ENCODE measurements around the gene ADRA2B.

Gene ADRA2B

GRCh38 chr2:96103187-96103601 lies 13.2 kb downstream of the ADRA2B start:
- H3K9me3 ChIP-seq (ENCODE audit: low read length) = peaks cover 5% of the 10 kb centered on the region; the same call in 1 of the 2 replicates
- no peaks in the 10 kb centered on the region for H3K4me1 ChIP-seq (ENCODE audit: insufficient read depth, low read length, severe bottlenecking)

GRCh38 chr2:96102596-96103186 lies 13.7 kb downstream of the ADRA2B start:
- TF ChIP-seq CTCF (IDR thresholded peaks at IDR 0.05; ENCODE audit: low read length) (no peak), EZH2 (IDR thresholded peaks at IDR 0.05; ENCODE audit: borderline replicate concordance, low read length) (no peak)
- Histone ChIP-seq H3K9ac (ENCODE audit: low read length) (no peak overlapping the region), H3K9me2 (ENCODE audit: low read depth, low read length) (no peaks in the 10 kb centered on the region), H2AFZ (ENCODE audit: low read length) (no peak overlapping the region), H3K27ac (ENCODE audit: low read depth, low read length, poor library complexity, severe bottlenecking) (no peak overlapping the region), H3K27me3 (ENCODE audit: insufficient read depth, low read length) (peaks cover 22% of the 10 kb centered on the region; the same call in 1 of the 2 replicates), H3K4me1 (ENCODE audit: insufficient read depth, low read length, severe bottlenecking) (no peaks in the 10 kb centered on the region), H3F3A (ENCODE audit: insufficient read depth, low read length) (no peaks in the 10 kb centered on the region), H3K79me2 (ENCODE audit: insufficient read depth, low read length) (no peaks in the 10 kb centered on the region), H3K4me2 (ENCODE audit: low read length) (no peak overlapping the region), H3K9me3 (ENCODE audit: low read length) (peaks cover 5% of the 10 kb centered on the region; the same call in 1 of the 2 replicates), H3K4me3 (ENCODE audit: low read depth, low read length, poor library complexity, severe bottlenecking) (no peak overlapping the region), H3K36me3 (ENCODE audit: insufficient read depth, low read length) (no peaks in the 10 kb centered on the region; the same call in 1 of the 2 replicates), H4K20me1 (ENCODE audit: insufficient read depth, low read length) (no peaks in the 10 kb centered on the region)

More at GRCh38 chr2:96103187-96103601, 13.2 kb downstream of the ADRA2B start:
- H3K9ac ChIP-seq (ENCODE audit: low read length) = no peak overlapping the region
- H2AFZ ChIP-seq (ENCODE audit: low read length) = no peak overlapping the region
- TF ChIP-seq EZH2 (IDR thresholded peaks at IDR 0.05; ENCODE audit: borderline replicate concordance, low read length) = no peak
- TF ChIP-seq CTCF (IDR thresholded peaks at IDR 0.05; ENCODE audit: low read length) = no peak
- no peaks in the 10 kb centered on the region for H3K79me2 ChIP-seq (ENCODE audit: insufficient read depth, low read length)
- no peak overlapping the region for H3K4me3 ChIP-seq (ENCODE audit: low read depth, low read length, poor library complexity, severe bottlenecking)
- peaks cover 22% of the 10 kb centered on the region; the same call in 1 of the 2 replicates for H3K27me3 ChIP-seq (ENCODE audit: insufficient read depth, low read length)
- no peak overlapping the region for H3K4me2 ChIP-seq (ENCODE audit: low read length)
- H3F3A ChIP-seq (ENCODE audit: insufficient read depth, low read length) = no peaks in the 10 kb centered on the region
- H3K9me2 ChIP-seq (ENCODE audit: low read depth, low read length) = no peaks in the 10 kb centered on the region
- no peaks in the 10 kb centered on the region; the same call in 1 of the 2 replicates for H3K36me3 ChIP-seq (ENCODE audit: insufficient read depth, low read length)
- H4K20me1 ChIP-seq (ENCODE audit: insufficient read depth, low read length) = no peaks in the 10 kb centered on the region
- no peak overlapping the region for H3K27ac ChIP-seq (ENCODE audit: low read depth, low read length, poor library complexity, severe bottlenecking)

- Histone ChIP-seq H3K4me3 (ENCODE audit: low read depth, low read length, poor library complexity, severe bottlenecking) (no peak overlapping the region), H3K4me1 (ENCODE audit: insufficient read depth, low read length, severe bottlenecking) (no peaks in the 10 kb centered on the region), H3K9ac (ENCODE audit: low read length) (no peak overlapping the region), H3K4me2 (ENCODE audit: low read length) (no peak overlapping the region), H3K9me2 (ENCODE audit: low read depth, low read length) (no peaks in the 10 kb centered on the region), H3K79me2 (ENCODE audit: insufficient read depth, low read length) (no peaks in the 10 kb centered on the region), H3F3A (ENCODE audit: insufficient read depth, low read length) (no peaks in the 10 kb centered on the region), H3K27ac (ENCODE audit: low read depth, low read length, poor library complexity, severe bottlenecking) (no peak overlapping the region), H3K27me3 (ENCODE audit: insufficient read depth, low read length) (peaks cover 22% of the 10 kb centered on the region; the same call in 1 of the 2 replicates), H3K9me3 (ENCODE audit: low read length) (peaks cover 5% of the 10 kb centered on the region; the same call in 1 of the 2 replicates), H3K36me3 (ENCODE audit: insufficient read depth, low read length) (no peaks in the 10 kb centered on the region; the same call in 1 of the 2 replicates), H4K20me1 (ENCODE audit: insufficient read depth, low read length) (no peaks in the 10 kb centered on the region), H2AFZ (ENCODE audit: low read length) (no peak overlapping the region)
- no peak for TF ChIP-seq CTCF (IDR thresholded peaks at IDR 0.05; ENCODE audit: low read length)
- no peak for TF ChIP-seq EZH2 (IDR thresholded peaks at IDR 0.05; ENCODE audit: borderline replicate concordance, low read length)
Measured at GRCh38 chr2:96100893-96101304, 15.5 kb downstream of the ADRA2B start.

All from OCI-LY1 (cell line).